Measurements from ENCODE around the gene TMEM233. TPM values are rescaled to one million over a fixed set of nuclear protein-coding genes. Genes with fewer than 3 reads are reported as not detected.

The TMEM233 gene
- total and polyA plus RNA-seq, 9 of the 15 experiments (the other 6 are each of a cell fraction or from before 2014, with no cell fraction given): 0.04 to 0.17 (median 0.07) TPM; not detected in 2

- intact Hi-C loops (cut with micrococcal nuclease): no loop called here
- H2AFZ ChIP-seq (ENCODE audit: low read depth, low read length): no peak overlapping the region
These were observed 89.2 kb downstream of the TMEM233 start for GRCh38 chr12:119682639-119683252.

GRCh38 chr12:119683413-119683812, 89.8 kb downstream of the TMEM233 start:
- Histone ChIP-seq H3K4me2 (ENCODE audit: insufficient read depth, low read length) (no peak overlapping the region), H3K9me3 (replicated peaks; ENCODE audit: control insufficient read depth, insufficient read depth, low read depth, low read length) (no peaks in the 10 kb centered on the region), H3K9ac (ENCODE audit: insufficient read depth in 1 of 2, low read depth in 2 of 2, low read length in 2 of 2) (no peak overlapping the region), H3K79me2 (ENCODE audit: control insufficient read depth, insufficient read depth, low read length) (no peaks in the 10 kb centered on the region), H4K20me1 (replicated peaks; ENCODE audit: control insufficient read depth, insufficient read depth, low read length) (no peaks in the 10 kb centered on the region), H3K27ac (ENCODE audit: extremely low read depth, low read depth, low read length) (0 out of 3 replicates have a peak overlapping the region, but pooled peaks have one; percentile 11), H3K4me1 (replicated peaks in 1 of 2; ENCODE audit: control insufficient read depth in 2 of 2, insufficient read depth in 2 of 2, low read length in 2 of 2) (no peaks in the 10 kb centered on the region; a peak in 3 of 5 replicates), H2AFZ (ENCODE audit: low read depth, low read length) (no peak overlapping the region), H3K36me3 (ENCODE audit: control insufficient read depth, insufficient read depth, low read length) (peaks cover 59% of the 10 kb centered on the region), H3K4me3 (no peak overlapping the region), H3K27me3 (ENCODE audit: control insufficient read depth in 2 of 2, insufficient read depth in 2 of 2, low read length in 2 of 2) (no peaks in the 10 kb centered on the region), H3K9me1 (ENCODE audit: control insufficient read depth, insufficient read depth, low read length) (no peaks in the 10 kb centered on the region)
- no peak for DNase-seq (ENCODE audit: extremely low read depth in 1 of 4, low spot score in 3 of 4)
- intact Hi-C loops (cut with micrococcal nuclease) (no loop called here), in situ Hi-C loops (cut with MboI) (no loop called here)
- 88% methylated on average over 6 of the region's 6 CpGs for WGBS (ENCODE audit: insufficient coverage, low coverage, missing lambda C conversion rate)
- BruUV-seq (replicated peaks): no TSS peak
- FAIRE-seq: no peak
- ChIA-PET POLR2A (interaction anchor here (0.9 to 5.4 kb wide), 5 partner anchors 10 to 285 kb away, joined by 3 to 44 read pairs (median 4); partner anchors contain the start of gene PRKAB1), CTCF (ENCODE audit: low intra/inter-chr PET ratio) (no interaction called here)
- no peak for ATAC-seq
- TF ChIP-seq MITF (IDR thresholded peaks at IDR 0.05) (no peak), E4F1 (CRISPR knock-in tag; IDR thresholded peaks at IDR 0.05; ENCODE audit: borderline replicate concordance) (no peak), HLTF (IDR thresholded peaks at IDR 0.05) (no peak), RFX1 (IDR thresholded peaks at IDR 0.05) (no peak), ZNF639 (CRISPR knock-in tag; conservative IDR thresholded peaks at IDR 0.05 in 1 of 2, IDR thresholded peaks at IDR 0.05 in 1 of 2) (no peak)

More at GRCh38 chr12:119682639-119683252, 89.2 kb downstream of the TMEM233 start:
- TF ChIP-seq E2F3 (CRISPR knock-in tag; IDR thresholded peaks at IDR 0.05) (no peak), ZNF354B (CRISPR knock-in tag; IDR thresholded peaks at IDR 0.05) (0 out of 2 replicates have a peak, but pooled peaks have one; percentile 14), ZNF263 (CRISPR knock-in tag; IDR thresholded peaks at IDR 0.05; ENCODE audit: borderline replicate concordance) (no peak), ZNF124 (CRISPR knock-in tag; IDR thresholded peaks at IDR 0.05) (no peak), CTBP1 (IDR thresholded peaks at IDR 0.05; ENCODE audit: borderline replicate concordance) (no peak), ESRRA (IDR thresholded peaks at IDR 0.05; ENCODE audit: borderline replicate concordance, low read depth) (peak; percentile 30; the same call in 1 of the 2 replicates), ZNF174 (CRISPR knock-in tag; IDR thresholded peaks at IDR 0.05) (no peak), EWSR1 (IDR thresholded peaks at IDR 0.05; ENCODE audit: borderline replicate concordance, low read depth, partially characterized antibody) (no peak), POLR2H (tag; IDR thresholded peaks at IDR 0.05; ENCODE audit: low read depth) (peak; percentile 58; the same call in 1 of the 2 replicates), POLR2G (IDR thresholded peaks at IDR 0.05; ENCODE audit: low read depth, low read length) (0 out of 2 replicates have a peak, but pooled peaks have one; percentile 18)
- in situ Hi-C loops (cut with MboI): no loop called here
- H4K20me1 ChIP-seq (replicated peaks; ENCODE audit: control insufficient read depth, insufficient read depth, low read length): no peaks in the 10 kb centered on the region
- ATAC-seq (no peak; the same call in 2 of the 3 replicates), FAIRE-seq (no peak), DNase-seq (ENCODE audit: extremely low read depth in 1 of 4, low spot score in 3 of 4) (no peak)
- H3K4me3 ChIP-seq: no peak overlapping the region
- no TSS peak for BruUV-seq (replicated peaks)
- no peaks in the 10 kb centered on the region for H3K9me3 ChIP-seq (replicated peaks; ENCODE audit: control insufficient read depth, insufficient read depth, low read depth, low read length)
- no peaks in the 10 kb centered on the region; a peak in 3 of 5 replicates for H3K4me1 ChIP-seq (replicated peaks in 1 of 2; ENCODE audit: control insufficient read depth in 2 of 2, insufficient read depth in 2 of 2, low read length in 2 of 2)
- 43% methylated on average over 3 of the region's 3 CpGs for WGBS (ENCODE audit: insufficient coverage, low coverage, missing lambda C conversion rate)
- H3K27ac ChIP-seq (ENCODE audit: extremely low read depth, low read depth, low read length): peak overlapping the region; percentile 11; the same call in 1 of the 3 replicates
- H3K9ac ChIP-seq (ENCODE audit: insufficient read depth in 1 of 2, low read depth in 2 of 2, low read length in 2 of 2): no peak overlapping the region
- H3K79me2 ChIP-seq (ENCODE audit: control insufficient read depth, insufficient read depth, low read length): no peaks in the 10 kb centered on the region
- no peaks in the 10 kb centered on the region for H3K27me3 ChIP-seq (ENCODE audit: control insufficient read depth in 2 of 2, insufficient read depth in 2 of 2, low read length in 2 of 2)
- ChIA-PET POLR2A (interaction anchor here (0.6 to 5.4 kb wide), 9 partner anchors 10 to 285 kb away, joined by 3 to 44 read pairs (median 3); partner anchors contain the start of gene PRKAB1), CTCF (ENCODE audit: low intra/inter-chr PET ratio) (no interaction called here)
- H3K9me1 ChIP-seq (ENCODE audit: control insufficient read depth, insufficient read depth, low read length): no peaks in the 10 kb centered on the region
- H3K36me3 ChIP-seq (ENCODE audit: control insufficient read depth, insufficient read depth, low read length): peaks cover 60% of the 10 kb centered on the region
- H3K4me2 ChIP-seq (ENCODE audit: insufficient read depth, low read length): no peak overlapping the region

Data from K562 (cell line).